BLaER1 treated with 17β-estradiol and CSF1 and Interleukin-3, amounts not matched to agents 10 nM and 100 nM (cell line): ENCODE data around the gene MYL12B.

Experiments
- H3K27ac ChIP-seq, 11 experiments: shearing (Covaris generic); formaldehyde crosslinking; 2 replicates each; pipeline ENCODE4 v1.8.1; 2022
- H3K27me3 ChIP-seq, 11 experiments: shearing (Covaris generic); formaldehyde crosslinking; 2 replicates each; pipeline ENCODE4 v1.8.1; 2022
- H3K36me3 ChIP-seq, 11 experiments: shearing (Covaris generic); formaldehyde crosslinking; 2 replicates each; pipeline ENCODE4 v1.8.1; 2022
- H3K4me1 ChIP-seq, 10 experiments: shearing (Covaris generic); formaldehyde crosslinking; 2 replicates each; pipeline ENCODE4 v1.8.1; 2022
- H3K4me2 ChIP-seq, 11 experiments: shearing (Covaris generic); formaldehyde crosslinking; 2 replicates each; pipeline ENCODE4 v1.8.1; 2022
- H3K4me3 ChIP-seq, 10 experiments: shearing (Covaris generic); formaldehyde crosslinking; 2 replicates each; pipeline ENCODE4 v1.8.1; 2022
- H3K9ac ChIP-seq, 11 experiments: shearing (Covaris generic); formaldehyde crosslinking; 2 replicates each; pipeline ENCODE4 v1.8.1; 2022
- H3K9me3 ChIP-seq, 11 experiments: shearing (Covaris generic); formaldehyde crosslinking; replicated peaks in 1 of 11; 2 replicates each; pipeline ENCODE4 v1.8.1; 2022
- H4K20me1 ChIP-seq, 11 experiments: shearing (Covaris generic); formaldehyde crosslinking; 2 replicates each; pipeline ENCODE4 v1.8.1; 2022
- Cebpa-rat ChIP-seq, 11 experiments: shearing (Covaris generic); IDR thresholded peaks; 2 replicates each; pipeline ENCODE4 v1.8.1; 2022

Gene MYL12B

DNA sequence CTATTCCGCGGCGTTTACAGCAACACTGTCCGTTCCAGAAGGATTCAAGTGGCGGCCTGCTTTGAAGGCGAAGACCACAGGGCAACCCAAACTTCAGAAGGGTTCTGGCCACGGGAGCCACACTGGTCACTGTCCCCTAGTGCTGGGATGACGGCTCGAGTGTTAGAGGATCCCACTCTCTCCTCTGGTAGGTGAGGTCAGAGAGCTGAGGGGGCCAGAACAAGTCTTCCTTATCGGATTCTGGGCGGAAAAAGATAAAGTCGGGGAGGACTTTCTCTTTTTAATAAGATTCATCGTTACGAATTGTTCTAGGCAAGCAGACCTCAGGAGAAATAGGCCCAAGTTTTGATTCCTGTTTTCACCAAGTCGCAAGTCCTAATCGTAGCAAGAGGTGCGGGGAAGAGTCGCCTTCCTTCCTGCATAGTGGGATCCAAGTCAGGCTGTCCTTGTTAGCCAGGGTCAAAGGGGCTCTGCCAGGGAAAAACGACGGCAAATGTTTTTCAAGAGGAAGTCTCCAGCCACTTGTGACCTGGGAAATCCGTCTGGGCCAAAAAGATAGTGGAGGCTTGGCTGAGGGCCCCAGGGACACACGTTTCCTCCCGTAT lies 15.2 kb upstream of the MYL12B start:
- Histone ChIP-seq H3K4me2 (peak overlapping the region; percentile 83 to 97 (median 95)), H4K20me1 (peaks cover 8 to 32% (median 31%) of the 10 kb centered on the region in 11 experiments; a peak in 21 of 22 replicates), H3K9ac (peak overlapping the region; percentile 92 to 100 (median 97)), H3K4me1 (peaks cover 34 to 50% (median 44%) of the 10 kb centered on the region in 10 experiments), H3K4me3 (peak overlapping the region; percentile 87 to 100 (median 92)), H3K9me3 (peaks cover 9 to 10% (median 10%) of the 10 kb centered on the region in 11 experiments), H3K27ac (peak overlapping the region; percentile 96 to 100 (median 98)), H3K27me3 (no peaks in the 10 kb centered on the region), H3K36me3 (peaks cover 19 to 33% (median 26%) of the 10 kb centered on the region in 11 experiments)
- TF ChIP-seq Cebpa-rat (IDR thresholded peaks at IDR 0.05): no peak

DNA sequence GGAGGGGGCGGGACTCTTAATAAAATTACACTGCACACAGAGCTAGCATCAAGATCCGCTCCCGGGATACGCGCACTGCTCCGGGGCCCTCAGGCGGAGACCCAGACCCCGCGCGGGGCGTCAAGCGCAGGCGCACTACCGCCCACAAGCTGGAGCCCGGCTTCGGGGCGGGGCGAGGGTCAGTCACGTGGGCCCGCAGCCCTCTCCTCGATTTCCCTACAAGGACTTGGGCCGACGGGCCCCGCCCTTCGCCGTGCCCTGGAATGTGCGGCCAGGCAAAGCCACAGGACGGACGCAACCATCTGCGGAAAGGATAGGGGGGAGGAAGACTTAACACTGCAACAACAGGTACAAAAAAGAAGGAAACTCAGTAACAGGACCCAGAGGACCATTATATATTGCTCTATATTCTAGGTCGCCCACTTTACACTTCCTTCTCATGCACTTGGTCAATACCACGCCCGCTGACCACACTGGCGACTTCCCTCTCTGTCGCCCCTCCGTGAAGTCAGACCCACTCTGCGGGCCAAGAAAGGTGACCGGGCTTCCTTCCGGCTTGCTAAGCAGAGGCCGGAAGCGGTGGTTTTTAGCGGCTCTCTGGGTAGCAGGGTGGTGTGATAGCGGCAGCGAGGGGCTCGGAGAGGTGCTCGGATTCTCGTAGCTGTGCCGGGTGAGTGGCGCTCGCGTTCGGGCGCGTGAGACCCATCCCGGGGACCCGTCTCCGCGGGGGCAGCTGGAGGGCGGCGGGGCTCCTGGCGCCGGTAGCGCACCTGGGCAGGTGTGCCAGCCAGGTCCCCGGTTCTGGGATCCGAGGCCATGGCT lies 14.5 kb upstream of the MYL12B start, which contains the start of gene MYL12A:
MYL12A (plus strand) TSS at position 562 of the 822 bp plus-strand sequence. CDS start 5,447 bp downstream, outside the sequence.
- Histone ChIP-seq H3K27ac (peak within 1 kb of the TSS; percentile 96 to 100 (median 98)), H4K20me1 (peaks cover 8 to 39% (median 38%) of the 10 kb centered on the region in 11 experiments; a peak in 21 of 22 replicates), H3K4me3 (peak within 1 kb of the TSS; percentile 87 to 100 (median 92)), H3K9me3 (peaks cover 2 to 3% (median 3%) of the 10 kb centered on the region in 11 experiments; a peak in 21 of 22 replicates), H3K9ac (peak within 1 kb of the TSS; percentile 92 to 100 (median 97)), H3K4me2 (peak within 1 kb of the TSS; percentile 90 to 97 (median 95)), H3K4me1 (peaks cover 39 to 57% (median 51%) of the 10 kb centered on the region in 10 experiments), H3K36me3 (peaks cover 12 to 33% (median 21%) of the 10 kb centered on the region in 11 experiments; a peak in 19 of 22 replicates), H3K27me3 (no peaks in the 10 kb centered on the region)
- TF ChIP-seq Cebpa-rat (IDR thresholded peaks at IDR 0.05): no peak

DNA sequence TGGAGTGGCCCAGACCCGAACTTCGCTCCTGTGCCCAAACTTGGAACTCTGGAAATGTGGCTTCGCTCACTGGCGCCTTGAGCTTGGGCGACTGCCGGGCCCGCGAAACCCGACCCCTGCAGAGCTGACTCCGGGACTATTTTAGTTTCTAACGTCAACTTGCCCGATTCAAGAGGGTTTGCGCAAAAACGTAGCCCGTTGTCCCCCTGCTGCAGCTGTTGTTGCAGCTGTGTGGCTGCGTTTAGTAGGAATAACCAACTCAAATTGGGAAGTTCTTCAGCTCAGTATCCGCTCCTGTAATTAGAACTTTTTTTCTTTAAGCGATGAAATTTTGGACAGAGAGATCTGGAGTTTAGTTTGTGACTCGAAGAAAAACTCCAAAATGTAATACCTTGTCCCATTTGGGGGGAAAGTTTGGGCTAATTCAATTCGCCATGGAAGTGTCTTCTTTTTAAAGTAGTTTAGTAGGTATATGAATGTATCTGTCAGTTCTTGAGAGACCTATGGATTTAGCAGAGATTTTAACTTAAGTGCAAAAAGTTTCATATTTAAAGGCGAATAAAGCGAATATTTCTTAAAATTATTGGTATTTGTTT lies 13.8 kb upstream of the MYL12B start:
- H3K9ac ChIP-seq: peak overlapping the region; percentile 92 to 100 (median 97)
- peak overlapping the region; percentile 87 to 97 (median 92); a peak in 21 of 22 replicates for H3K4me2 ChIP-seq
- H3K9me3 ChIP-seq: no peaks in the 10 kb centered on the region
- H3K27ac ChIP-seq: peak overlapping the region; percentile 96 to 100 (median 98)
- peaks cover 16 to 40% (median 26%) of the 10 kb centered on the region in 11 experiments; a peak in 21 of 22 replicates for H3K36me3 ChIP-seq
- peaks cover 8 to 46% (median 45%) of the 10 kb centered on the region in 11 experiments; a peak in 21 of 22 replicates for H4K20me1 ChIP-seq
- TF ChIP-seq Cebpa-rat (IDR thresholded peaks at IDR 0.05): no peak
- peaks cover 45 to 64% (median 58%) of the 10 kb centered on the region in 10 experiments for H3K4me1 ChIP-seq
- peak overlapping the region; percentile 87 to 100 (median 92) for H3K4me3 ChIP-seq
- H3K27me3 ChIP-seq: no peaks in the 10 kb centered on the region

DNA sequence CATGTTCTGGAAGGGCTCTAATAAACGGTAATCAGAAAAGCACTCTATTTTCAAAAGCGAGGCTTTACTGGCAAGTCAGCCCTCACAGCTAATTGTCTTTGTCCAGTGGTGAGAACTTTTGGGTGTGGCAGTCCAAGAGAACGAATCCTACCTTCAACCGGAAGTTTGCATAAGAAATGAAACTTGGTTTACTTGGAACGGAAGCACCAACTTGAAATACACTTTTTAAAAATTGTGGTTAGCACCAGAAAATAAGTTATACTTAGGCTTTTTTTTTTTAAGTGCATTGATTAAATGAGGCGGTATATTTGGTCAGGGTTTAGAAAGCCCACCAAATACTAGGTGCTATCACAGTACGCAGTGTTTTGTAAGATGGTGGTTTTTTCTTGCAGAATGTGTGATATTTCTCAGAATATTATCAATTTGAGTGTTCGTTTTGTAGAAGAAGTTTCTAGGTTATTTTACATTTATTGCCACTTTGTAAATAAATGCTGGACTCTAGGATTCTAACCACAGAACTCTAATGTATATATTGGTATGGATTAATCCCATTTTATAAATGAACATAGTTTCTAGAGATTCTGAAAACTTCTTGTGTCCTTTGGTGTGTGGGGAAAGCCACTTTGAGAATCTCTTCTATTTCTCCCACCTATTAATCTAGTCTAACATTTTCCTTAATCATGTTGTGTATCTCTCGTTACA lies 13.1 kb upstream of the MYL12B start:
- H3K9ac ChIP-seq: peak overlapping the region; percentile 92 to 100 (median 97)
- no peaks in the 10 kb centered on the region for H3K27me3 ChIP-seq
- H3K9me3 ChIP-seq: no peaks in the 10 kb centered on the region
- peak overlapping the region; percentile 87 to 100 (median 92) for H3K4me3 ChIP-seq
- H4K20me1 ChIP-seq: peaks cover 8 to 53% (median 51%) of the 10 kb centered on the region in 11 experiments; a peak in 21 of 22 replicates
- peak overlapping the region; percentile 96 to 100 (median 98); a peak in 21 of 22 replicates for H3K27ac ChIP-seq
- H3K36me3 ChIP-seq: peaks cover 23 to 47% (median 32%) of the 10 kb centered on the region in 11 experiments
- H3K4me1 ChIP-seq: peaks cover 49 to 70% (median 60%) of the 10 kb centered on the region in 10 experiments
- H3K4me2 ChIP-seq: peak overlapping the region; percentile 87 to 97 (median 92)
- no peak for TF ChIP-seq Cebpa-rat (IDR thresholded peaks at IDR 0.05)

DNA sequence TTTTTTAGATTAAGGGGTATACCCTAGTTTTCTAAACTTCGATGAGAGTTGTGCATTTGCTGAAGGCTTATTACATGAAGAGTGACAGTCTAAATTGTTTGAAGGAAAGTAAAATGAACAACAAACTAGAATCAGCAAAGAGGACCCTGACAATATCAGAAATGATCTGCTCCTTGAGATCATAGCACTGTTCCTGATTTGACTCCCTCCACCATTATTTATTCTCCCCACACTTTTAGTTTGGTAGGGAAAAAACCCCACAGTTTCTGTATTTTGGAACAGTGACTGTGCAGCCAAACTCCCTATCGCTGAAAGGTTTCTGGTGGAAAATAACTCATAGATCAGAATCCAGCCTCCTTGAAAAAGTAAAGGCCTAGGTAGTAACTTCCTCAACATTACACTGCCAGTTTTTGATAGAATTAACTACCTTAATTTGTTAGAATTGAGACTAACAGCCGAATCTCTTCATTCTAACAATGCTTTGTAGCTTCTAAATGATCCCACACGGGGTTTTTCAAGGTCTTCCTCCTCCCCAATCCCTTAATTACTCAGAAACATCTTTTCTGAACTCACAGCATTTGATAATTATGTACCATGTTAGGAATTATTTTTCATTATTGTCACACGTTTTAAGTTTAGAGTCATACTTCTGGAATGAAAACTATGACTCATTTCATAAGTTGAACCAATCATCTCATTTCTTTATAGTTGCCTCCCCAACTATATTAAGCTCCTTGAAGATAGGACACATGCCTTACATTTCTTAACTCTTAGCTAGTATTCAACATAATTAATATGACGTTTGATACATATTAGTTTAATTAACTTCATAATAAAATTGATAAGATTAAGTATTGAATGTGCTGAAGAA lies 11.5 kb upstream of the MYL12B start:
- no peaks in the 10 kb centered on the region for H3K27me3 ChIP-seq
- peak overlapping the region; percentile 87 to 100 (median 92) for H3K4me3 ChIP-seq
- peaks cover 39 to 63% (median 49%) of the 10 kb centered on the region in 11 experiments for H3K36me3 ChIP-seq
- TF ChIP-seq Cebpa-rat (IDR thresholded peaks at IDR 0.05): no peak
- H4K20me1 ChIP-seq: peaks cover 8 to 69% (median 68%) of the 10 kb centered on the region in 11 experiments; a peak in 21 of 22 replicates
- no peaks in the 10 kb centered on the region for H3K9me3 ChIP-seq
- peaks cover 50 to 73% (median 61%) of the 10 kb centered on the region in 10 experiments for H3K4me1 ChIP-seq
- peak overlapping the region; percentile 62 to 100 (median 97); a peak in 21 of 22 replicates for H3K9ac ChIP-seq
- peak overlapping the region; percentile 87 to 97 (median 92) for H3K4me2 ChIP-seq
- H3K27ac ChIP-seq: peak overlapping the region in 10 of 11 experiments; percentile 23 to 100 (median 98); a peak in 20 of 22 replicates

DNA sequence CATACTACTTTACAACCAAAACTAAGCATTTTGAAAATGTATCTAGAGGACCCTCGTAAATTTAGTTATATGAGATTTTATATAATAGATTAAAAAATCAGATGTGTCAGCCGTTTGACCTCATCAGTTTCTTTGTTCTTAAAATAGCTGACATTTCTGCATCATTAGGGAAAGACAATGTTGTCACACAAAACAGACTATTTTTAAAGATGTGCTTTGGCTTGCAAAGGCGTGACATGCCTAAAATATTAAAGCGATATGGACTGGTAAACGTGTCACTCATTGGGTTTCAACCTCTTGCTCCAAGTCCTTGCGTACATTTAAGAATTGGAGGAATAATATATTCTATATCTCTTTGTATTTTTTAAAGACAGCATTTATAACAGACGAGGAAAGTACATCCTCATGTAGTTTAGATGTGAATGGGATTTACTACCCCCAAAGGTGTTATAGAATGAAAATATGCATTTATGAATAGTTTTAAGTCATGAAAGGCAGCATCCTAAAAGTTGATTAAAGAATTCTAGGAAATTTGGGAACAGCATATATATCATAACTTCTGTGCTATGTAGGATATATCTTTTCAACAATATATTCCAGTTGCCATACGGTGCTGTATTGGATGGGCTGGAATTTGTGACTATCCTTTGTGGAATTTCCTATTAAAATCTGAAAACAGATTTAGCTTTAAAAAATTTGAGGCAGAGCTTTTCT lies 10.5 kb upstream of the MYL12B start:
- peak overlapping the region; percentile 71 to 97 (median 92) for H3K4me2 ChIP-seq
- H3K27ac ChIP-seq: peak overlapping the region in 9 of 11 experiments; percentile 3 to 100 (median 98); a peak in 12 of 22 replicates
- no peak for TF ChIP-seq Cebpa-rat (IDR thresholded peaks at IDR 0.05)
- H3K4me1 ChIP-seq: peaks cover 54 to 76% (median 67%) of the 10 kb centered on the region in 10 experiments
- H3K9ac ChIP-seq: peak overlapping the region in 5 of 11 experiments; percentile 10 to 99 (median 31); a peak in 8 of 22 replicates
- H3K9me3 ChIP-seq: no peaks in the 10 kb centered on the region
- peak overlapping the region in 8 of 10 experiments; percentile 25 to 100 (median 91); a peak in 13 of 20 replicates for H3K4me3 ChIP-seq
- peaks cover 8 to 79% (median 77%) of the 10 kb centered on the region in 11 experiments; a peak in 21 of 22 replicates for H4K20me1 ChIP-seq
- peaks cover 49 to 72% (median 58%) of the 10 kb centered on the region in 11 experiments for H3K36me3 ChIP-seq
- H3K27me3 ChIP-seq: no peaks in the 10 kb centered on the region
